IMR-90 (cell line): ENCODE data around the gene MAPK13. TPM values are rescaled to one million over a fixed set of nuclear protein-coding genes. Genes with fewer than 3 reads are reported as not detected.

Experiments
- ATAC-seq: fragments of 200-7000 bp; cut with Tn5 transposase; 2 replicates; pipeline ENCODE4 v1.9.1; 2020; ENCODE audit warnings: low read depth, mild to moderate bottlenecking, moderate library complexity
- BruUV-seq: library from RNA; stranded (reverse); fragments of 400-500 nt; replicated peaks from 2 replicates; lab custom pipeline; 2021; lab: Mats Ljungman, UMichigan
- CTCF ChIA-PET: fragments of 300-600 bp; formaldehyde crosslinking; extraction: SDS; loops from one replicate; lab custom pipeline; 2021; ENCODE audit warnings: antibody characterized with exemption; lab: Yijun Ruan, JAX
- POLR2A ChIA-PET: fragments of 300-600 bp; sonication (Branson Sonifier 250); formaldehyde crosslinking; loops from one replicate; lab custom pipeline; 2022; ENCODE audit warnings: antibody characterized with exemption; ENCODE audit not compliant: unreplicated experiment; lab: Charles Lee
- DNase-seq: peaks from one replicate; pipeline ENCODE4 v3.0.0; 2013
- H2AFZ ChIP-seq: replicated peaks from 2 replicates; pipeline ENCODE3; 2013; ENCODE audit warnings: low read length, mild to moderate bottlenecking; ENCODE audit not compliant: poor library complexity
- H2AK5ac ChIP-seq: 2 replicates; pipeline ENCODE4 v1.6.1; 2013; ENCODE audit warnings: low read depth, low read length, inconsistent platforms
- H2AK9ac ChIP-seq: replicated peaks from 2 replicates; pipeline ENCODE3; 2013; ENCODE audit warnings: mild to moderate bottlenecking, low read depth, low read length, moderate library complexity; ENCODE audit not compliant: poor library complexity
- H2BK120ac ChIP-seq: 2 replicates; pipeline ENCODE4 v1.6.1; 2013; ENCODE audit warnings: low read depth, low read length, inconsistent platforms
- H2BK15ac ChIP-seq: 3 replicates; pipeline ENCODE4 v1.6.1; 2013; ENCODE audit warnings: low read depth, low read length, inconsistent platforms
- H2BK20ac ChIP-seq: 2 replicates; pipeline ENCODE4 v1.6.1; 2013; ENCODE audit warnings: low read depth, mild to moderate bottlenecking, inconsistent platforms, low read length, moderate library complexity
- H2BK5ac ChIP-seq: 2 replicates; pipeline ENCODE4 v1.6.1; 2013; ENCODE audit warnings: mild to moderate bottlenecking, low read depth, low read length, inconsistent platforms; ENCODE audit not compliant: poor library complexity, severe bottlenecking
- H3K14ac ChIP-seq: replicated peaks from 2 replicates; pipeline ENCODE4 v1.6.1; 2013; ENCODE audit warnings: low read depth, low read length, inconsistent platforms
- H3K18ac ChIP-seq: 2 replicates; pipeline ENCODE4 v1.6.1; 2013; ENCODE audit warnings: low read depth, low read length, control low read depth
- H3K23ac ChIP-seq: 2 replicates; pipeline ENCODE4 v1.6.1; 2013; ENCODE audit warnings: low read depth, low read length, inconsistent platforms
- H3K27ac ChIP-seq: 2 replicates; pipeline ENCODE4 v1.5.1; 2013; ENCODE audit warnings: mild to moderate bottlenecking, control low read depth, low read length; ENCODE audit not compliant: insufficient read depth
- H3K27me3 ChIP-seq: 2 replicates; pipeline ENCODE4 v1.6.1; 2013; ENCODE audit warnings: low read length; ENCODE audit not compliant: control insufficient read depth, insufficient read depth
- H3K36me3 ChIP-seq: 2 replicates; pipeline ENCODE4 v1.6.1; 2013; ENCODE audit warnings: low read length, mixed read lengths; ENCODE audit not compliant: control insufficient read depth, insufficient read depth
- H3K4ac ChIP-seq: 2 replicates; pipeline ENCODE4 v1.6.1; 2013; ENCODE audit warnings: low read depth, low read length, inconsistent platforms
- H3K4me1 ChIP-seq: 2 replicates; pipeline ENCODE4 v1.6.1; 2013; ENCODE audit warnings: low read length, mixed read lengths; ENCODE audit not compliant: control insufficient read depth, insufficient read depth
- H3K4me2 ChIP-seq: 2 replicates; pipeline ENCODE4 v1.6.1; 2013; ENCODE audit warnings: low read depth, mild to moderate bottlenecking, control low read depth, low read length, moderate library complexity
- H3K4me3 ChIP-seq: 2 replicates; pipeline ENCODE4 v1.5.1; 2013; ENCODE audit warnings: low read depth, mild to moderate bottlenecking, control low read depth, low read length, moderate library complexity; ENCODE audit not compliant: insufficient read depth
- H3K56ac ChIP-seq: 2 replicates; pipeline ENCODE4 v1.6.1; 2013; ENCODE audit warnings: low read length, inconsistent platforms; ENCODE audit not compliant: insufficient read depth; ENCODE audit errors: extremely low read depth
- H3K79me1 ChIP-seq, 2 experiments: 2 replicates each; pipeline ENCODE4 v1.6.1; 2013; ENCODE audit warnings: low read length in 2 of 2, inconsistent platforms in 1 of 2, low read depth in 1 of 2
- H3K9ac ChIP-seq: 2 replicates; pipeline ENCODE4 v1.6.1; 2013; ENCODE audit warnings: low read depth, low read length, control low read depth
- H3K9me1 ChIP-seq: 2 replicates; pipeline ENCODE4 v1.6.1; 2013; ENCODE audit warnings: low read length, inconsistent platforms; ENCODE audit not compliant: insufficient read depth
- H3K9me3 ChIP-seq: 2 replicates; pipeline ENCODE4 v1.6.1; 2013; ENCODE audit warnings: low read length; ENCODE audit not compliant: control insufficient read depth, insufficient read depth
- H4K20me1 ChIP-seq: 2 replicates; pipeline ENCODE4 v1.6.1; 2013; ENCODE audit warnings: low read length, inconsistent platforms; ENCODE audit not compliant: insufficient read depth
- H4K5ac ChIP-seq: 2 replicates; pipeline ENCODE4 v1.6.1; 2013; ENCODE audit warnings: mild to moderate bottlenecking, low read depth, low read length, control low read depth
- H4K8ac ChIP-seq, 2 experiments: 2 replicates each; pipeline ENCODE4 v1.6.1; 2013; ENCODE audit warnings: low read depth in 2 of 2, low read length in 2 of 2, control low read depth in 1 of 2, inconsistent platforms in 1 of 2
- H4K91ac ChIP-seq: 2 replicates; pipeline ENCODE4 v1.6.1; 2013; ENCODE audit warnings: low read depth, low read length, inconsistent platforms; ENCODE audit not compliant: insufficient read depth
- CEBPB ChIP-seq: IDR thresholded peaks from 2 replicates; pipeline ENCODE4 v1.6.1; 2012; ENCODE audit warnings: low read depth, low read length, improper control_type of control experiment
- MXI1 ChIP-seq: IDR thresholded peaks from 2 replicates; pipeline ENCODE4 v1.6.1; 2012; ENCODE audit warnings: low read depth, mild to moderate bottlenecking, low read length, moderate library complexity, borderline replicate concordance
- WGBS, 2 experiments: methylation state at CpG; one replicate each; pipeline versions ENCODE4 v1.1.5 to v1.1.7; 2013; ENCODE audit warnings: missing lambda C conversion rate in 2 of 2; ENCODE audit not compliant: insufficient read length in 1 of 2; ENCODE audit errors: extremely low coverage in 2 of 2; 5-methylcytosine and 5-hydroxymethylcytosine counted together
- dilution Hi-C: fragments of 300-500 bp; cut with HindIII; formaldehyde crosslinking; loops from one replicate; pipeline ENCODE4 v1.14.3; 2018; ENCODE audit warnings: low sequenced_read_pairs; ENCODE audit not compliant: unreplicated experiment
- in situ Hi-C: fragments of 300-500 bp; cut with MboI; formaldehyde crosslinking; loops from 3 replicates; pipeline ENCODE4 v1.14.3; 2019; ENCODE audit warnings: low sequenced_read_pairs, inconsistent platforms, mixed read lengths
- intact Hi-C: fragments of 100-400 bp; cut with micrococcal nuclease; formaldehyde crosslinking; loops from 2 replicates; pipeline ENCODE4 v1.10.0; 2022
- polyA plus RNA-seq, 3 experiments: library from polyadenylated mRNA; depleted of rRNA; stranded (reverse); fragments of >200 nt; gene quantifications; 2 replicates each; pipeline ENCODE4 v1.2.3, GENCODE V29; 2012; ENCODE audit warnings: low replicate concordance in 1 of 3
- total RNA-seq: library from RNA; depleted of rRNA; stranded (reverse); fragments of >200 nt; gene quantifications from 2 replicates; pipeline ENCODE4 v1.2.3, GENCODE V29; 2012

MAPK13 gene
- total and polyA plus RNA-seq, 2 of the 4 experiments (the other 2 are of a cell fraction): 2.0 to 2.9 TPM

- Histone ChIP-seq H4K8ac (no peak overlapping the region), H3K27me3 (no peaks in the 10 kb centered on the region), H3K9me1 (peaks cover 12% of the 10 kb centered on the region; the same call in 1 of the 2 replicates), H2AK9ac (no peak overlapping the region), H4K20me1 (no peaks in the 10 kb centered on the region), H3K36me3 (peaks cover 4% of the 10 kb centered on the region), H3K23ac (no peak overlapping the region), H2AFZ (no peak overlapping the region), H3K4me1 (peaks cover 19% of the 10 kb centered on the region), H3K4me3 (no peak overlapping the region), H3K18ac (no peak overlapping the region), H3K27ac (no peak overlapping the region), H3K14ac (no peak overlapping the region), H2BK20ac (no peak overlapping the region), H3K9ac (no peak overlapping the region), H4K5ac (no peak overlapping the region), H3K56ac (no peak overlapping the region), H4K91ac (no peak overlapping the region), H2BK120ac (no peak overlapping the region), H3K79me1 (peaks cover 0 to 5% of the 10 kb centered on the region in 2 experiments; a peak in 1 of 4 replicates), H3K4me2 (no peak overlapping the region), H3K9me3 (no peaks in the 10 kb centered on the region), H2BK15ac (no peak overlapping the region), H3K4ac (no peak overlapping the region), H2AK5ac (no peak overlapping the region), H2BK5ac (no peak overlapping the region)
- DNase-seq (no peak), ATAC-seq (no peak)
- peak; percentile 56; the same call in 1 of the 2 replicates for TF ChIP-seq CEBPB
- TF ChIP-seq MXI1: no peak
- dilution Hi-C loops: no loop called here
- intact Hi-C loops: no loop called here
- BruUV-seq: no TSS peak
- in situ Hi-C loops: no loop called here
- 55% methylated on average over 1 of the region's 13 CpGs; no CpG with 5 or more reads in 1 of the 2 experiments for WGBS, 2 experiments
- ChIA-PET POLR2A (no interaction called here), CTCF (no interaction called here)
These were observed 4.9 kb downstream of the MAPK13 start for GRCh38 chr6:36135053-36135731.
